GM19463 (cell line): ENCODE data around the gene ACOT7.

Experiments used
- ATAC-seq: cut with Tn5 transposase; IDR thresholded peaks from one replicate; pipeline ENCODE4 v1.9.1; 2021; ENCODE audit warnings: mild to moderate bottlenecking, moderate library complexity; ENCODE audit not compliant: unreplicated experiment

Gene ACOT7

DNA sequence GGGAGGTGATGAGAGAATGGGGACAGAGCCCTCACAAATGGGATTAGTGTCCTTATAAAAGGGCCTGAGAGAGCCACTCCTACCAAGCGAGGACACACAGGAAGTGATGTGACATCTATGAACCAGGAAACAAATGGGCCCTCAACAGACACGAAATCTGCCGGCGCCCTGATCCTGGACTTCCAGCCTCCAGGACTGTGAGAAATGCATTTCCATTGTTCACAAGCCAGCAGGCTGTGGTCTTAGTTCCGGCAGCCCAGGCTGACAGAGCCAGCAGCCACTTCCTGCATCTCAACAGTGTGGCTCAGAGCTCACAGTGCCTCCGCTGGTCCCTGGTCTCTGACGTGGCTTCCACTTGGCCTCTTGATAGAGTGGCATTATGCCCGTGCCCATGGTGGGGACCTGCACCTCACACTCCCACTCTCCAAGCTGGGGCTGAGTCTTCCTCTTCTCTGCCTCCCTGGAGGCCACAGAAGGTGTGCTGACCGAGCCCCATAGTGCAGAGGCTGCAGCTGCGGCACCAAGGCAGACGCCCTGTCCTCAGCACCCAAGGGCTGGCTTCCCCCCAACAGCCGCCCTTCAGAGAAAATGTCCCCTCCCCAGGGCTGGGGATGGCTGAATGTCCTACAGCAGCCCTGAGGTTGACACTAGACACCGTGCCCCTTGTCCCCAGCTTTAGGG, 44.9 kb downstream of the ACOT7 start:
- no peak for ATAC-seq

DNA sequence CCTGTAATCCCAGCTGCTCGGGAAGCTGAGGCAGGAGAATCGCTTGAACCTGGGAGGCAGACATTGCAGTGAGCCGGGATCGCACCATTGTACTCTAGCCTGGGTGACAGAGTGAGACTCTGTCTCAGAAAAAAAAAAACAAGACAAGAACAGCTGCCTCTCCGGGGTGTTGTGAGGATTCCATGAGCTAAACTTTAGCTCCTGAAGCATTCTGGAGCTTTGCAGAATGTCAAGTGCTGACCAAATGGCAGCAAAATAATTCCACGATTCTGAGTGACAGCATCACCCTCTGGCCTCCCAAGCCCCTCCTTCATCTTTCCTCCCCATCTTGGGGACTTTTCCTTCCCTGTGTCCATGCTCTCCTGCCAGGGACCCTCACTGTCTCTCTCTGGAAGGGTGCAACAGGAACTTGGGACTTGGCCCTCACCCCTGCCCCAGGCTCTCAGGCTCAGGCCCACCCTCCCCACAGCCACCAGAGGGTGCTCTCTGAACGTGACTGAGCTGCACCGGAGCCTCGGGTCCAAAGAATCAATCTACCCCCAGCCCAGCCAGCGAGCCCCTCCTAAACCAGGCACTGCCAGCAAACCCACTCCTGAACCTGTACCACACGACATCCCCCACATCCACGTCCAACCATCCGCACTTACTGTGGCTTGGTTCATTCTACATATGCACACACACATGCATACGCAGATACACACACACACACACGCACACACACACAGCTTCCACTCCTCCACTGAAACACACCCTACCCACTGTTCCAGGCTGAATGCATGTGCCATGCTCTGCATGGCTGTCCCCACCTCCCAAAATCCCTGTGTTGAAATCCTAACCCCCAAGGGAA, 45.7 kb downstream of the ACOT7 start:
- no peak for ATAC-seq

DNA sequence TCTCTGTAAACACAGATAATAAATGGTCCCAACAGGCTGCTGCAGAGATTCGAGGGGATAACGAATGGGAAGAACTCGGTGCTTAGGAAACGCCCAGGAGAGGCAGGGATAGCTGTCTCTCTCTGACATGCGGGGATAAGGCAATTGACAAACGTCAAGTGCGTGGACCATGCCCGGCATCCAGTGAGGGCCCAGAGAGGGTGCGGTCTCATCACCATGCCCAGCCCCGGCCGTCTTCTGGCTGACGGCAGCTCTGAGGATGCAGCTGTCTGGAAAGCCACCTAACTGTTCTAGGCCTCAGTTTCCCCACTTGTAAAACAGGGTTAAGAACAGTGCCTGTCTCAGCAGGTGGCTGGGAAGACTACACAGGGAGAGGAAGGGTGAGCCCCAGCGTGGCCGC, 48.1 kb downstream of the ACOT7 start:
- ATAC-seq = no peak

DNA sequence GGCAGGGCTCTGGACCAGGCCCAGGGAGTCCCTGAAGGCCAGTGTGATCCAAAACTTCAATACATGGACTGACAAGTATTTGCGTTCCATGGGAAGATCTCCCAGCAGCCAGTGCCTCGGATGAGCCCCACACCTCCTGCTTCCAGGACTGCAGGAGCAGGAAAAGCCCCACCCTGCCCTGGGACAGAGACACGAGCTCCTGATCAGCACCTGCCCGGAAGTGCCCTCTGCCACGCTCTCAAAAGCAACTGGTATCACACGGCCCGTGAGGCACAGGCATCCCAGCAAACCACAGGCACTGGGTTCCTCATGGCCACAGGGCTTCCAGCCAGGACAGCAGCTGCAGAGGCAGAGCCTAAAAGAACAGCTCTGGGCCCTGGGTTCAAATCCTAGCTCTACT, 48.6 kb downstream of the ACOT7 start:
- no peak for ATAC-seq

DNA sequence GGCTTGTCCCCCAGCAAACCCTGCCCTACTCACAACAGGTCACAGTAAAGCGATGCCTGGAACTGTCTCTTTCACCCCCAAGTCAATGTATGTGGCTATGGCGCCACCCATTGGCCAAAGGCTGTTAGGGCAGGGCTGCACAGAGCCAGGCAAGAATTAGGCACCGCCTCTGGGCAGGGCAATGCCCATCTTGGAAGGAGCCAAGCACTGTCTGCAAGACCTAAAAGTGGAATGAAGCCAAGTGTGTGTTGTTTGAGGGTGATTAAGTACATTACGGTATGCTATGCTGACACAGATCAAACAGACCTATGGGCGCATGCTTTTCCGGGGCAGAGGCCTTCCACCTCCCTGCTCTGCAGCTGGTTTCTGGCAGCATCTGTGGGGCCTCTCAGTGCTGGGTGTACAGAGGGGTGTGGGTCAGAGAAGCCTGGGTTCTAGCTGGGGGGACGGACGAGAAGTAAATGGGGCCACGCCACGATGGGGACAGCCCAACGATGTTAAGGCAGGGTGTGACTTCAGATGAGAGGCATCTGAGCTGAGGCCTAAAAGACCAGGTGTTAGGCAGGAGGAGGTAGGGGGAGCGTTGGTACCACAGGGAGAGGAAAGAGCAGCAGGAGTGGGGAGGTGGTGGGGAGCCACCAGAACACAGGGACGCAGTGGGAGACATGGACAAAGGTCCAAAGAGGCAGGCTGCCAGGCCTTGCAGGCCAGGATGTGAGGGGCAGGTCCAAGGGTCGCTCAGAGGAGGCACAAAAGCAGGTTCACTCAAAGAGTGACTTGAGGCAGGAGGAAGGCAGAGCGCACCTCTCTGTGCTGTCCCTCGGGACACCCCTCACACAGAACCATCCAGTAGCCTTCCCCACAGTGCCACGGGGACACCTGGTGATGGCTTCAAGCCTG, 49.8 kb downstream of the ACOT7 start:
- no peak for ATAC-seq

DNA sequence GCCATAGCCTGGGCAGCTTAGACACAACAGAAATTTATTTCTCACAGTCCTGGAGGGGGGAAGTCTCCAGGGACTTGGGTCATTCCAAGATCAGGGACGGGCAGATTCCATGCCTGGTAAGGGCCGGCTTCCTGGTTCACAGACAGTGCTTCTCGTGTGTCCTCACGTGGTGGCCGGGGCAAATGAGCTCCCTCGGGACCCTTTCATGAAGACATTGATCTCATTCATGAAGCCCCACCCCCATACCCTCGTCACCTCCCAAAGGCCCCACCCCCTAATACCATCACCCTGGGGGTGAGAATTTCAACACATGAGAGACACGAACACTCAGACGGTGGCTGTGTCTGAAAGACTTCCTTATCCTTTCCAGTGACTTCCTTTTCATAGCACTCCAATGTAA, 51.5 kb downstream of the ACOT7 start:
- ATAC-seq = no peak

DNA sequence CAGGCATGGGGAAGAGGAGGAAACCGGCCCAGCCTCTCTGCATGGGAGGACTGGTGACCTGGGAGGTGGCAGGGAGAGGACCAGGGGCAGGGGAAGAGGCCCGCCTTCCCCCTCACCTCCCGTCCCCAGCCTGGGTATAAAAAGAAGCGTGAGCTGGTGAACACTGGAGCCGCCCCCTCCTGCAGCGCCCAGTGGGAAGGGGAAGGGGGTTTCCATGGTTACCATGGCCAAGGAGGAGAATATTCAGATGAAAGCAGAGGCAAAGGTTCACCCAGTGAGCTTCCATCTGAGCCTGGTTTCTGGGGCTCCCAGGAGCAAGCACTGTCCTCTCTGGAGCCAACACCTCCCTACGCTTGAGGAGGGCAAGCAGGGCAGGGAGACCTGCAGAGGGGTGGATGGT, 54.9 kb downstream of the ACOT7 start:
- ATAC-seq = no peak

DNA sequence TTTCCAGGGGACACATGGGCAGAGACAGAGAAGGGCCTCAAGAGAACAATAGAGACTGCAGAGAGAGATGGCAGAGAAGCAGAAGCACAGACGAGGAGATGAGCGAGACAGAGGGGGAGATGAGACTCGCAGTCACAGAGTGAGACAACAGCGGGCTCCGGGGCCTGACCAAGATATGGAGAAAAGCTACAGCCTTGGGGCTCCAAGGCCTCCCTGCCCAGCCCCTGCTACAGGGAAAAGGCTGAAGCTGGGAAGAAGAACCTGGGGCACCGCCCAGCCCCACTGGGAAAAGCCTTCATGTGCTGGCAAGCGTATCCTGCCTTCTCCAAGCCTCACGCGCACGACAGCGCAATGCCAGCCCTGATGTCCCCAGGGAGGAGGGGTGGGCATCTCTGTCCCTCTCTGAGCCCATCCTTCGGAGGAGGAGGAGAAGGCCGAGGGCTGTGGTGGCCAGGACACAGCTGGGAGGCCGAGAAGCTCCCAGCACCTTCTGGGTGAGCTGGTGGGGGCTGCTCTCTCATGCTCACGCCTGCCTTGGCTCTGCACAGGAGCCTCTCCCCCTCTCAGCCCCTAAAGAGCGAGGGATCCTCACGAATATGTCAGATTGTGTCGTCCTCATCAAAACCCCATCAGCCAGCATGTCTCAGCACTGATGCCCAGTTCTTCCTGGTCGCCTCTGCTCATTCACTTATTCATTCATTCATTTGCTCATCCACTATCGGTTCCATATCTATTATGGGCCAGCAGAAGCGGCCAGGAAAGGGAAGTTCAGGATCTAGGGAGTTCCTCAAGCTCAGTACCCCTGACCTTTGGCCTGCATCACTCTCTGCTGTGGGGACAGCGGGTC, 56.6 kb downstream of the ACOT7 start:
- ATAC-seq = no peak

DNA sequence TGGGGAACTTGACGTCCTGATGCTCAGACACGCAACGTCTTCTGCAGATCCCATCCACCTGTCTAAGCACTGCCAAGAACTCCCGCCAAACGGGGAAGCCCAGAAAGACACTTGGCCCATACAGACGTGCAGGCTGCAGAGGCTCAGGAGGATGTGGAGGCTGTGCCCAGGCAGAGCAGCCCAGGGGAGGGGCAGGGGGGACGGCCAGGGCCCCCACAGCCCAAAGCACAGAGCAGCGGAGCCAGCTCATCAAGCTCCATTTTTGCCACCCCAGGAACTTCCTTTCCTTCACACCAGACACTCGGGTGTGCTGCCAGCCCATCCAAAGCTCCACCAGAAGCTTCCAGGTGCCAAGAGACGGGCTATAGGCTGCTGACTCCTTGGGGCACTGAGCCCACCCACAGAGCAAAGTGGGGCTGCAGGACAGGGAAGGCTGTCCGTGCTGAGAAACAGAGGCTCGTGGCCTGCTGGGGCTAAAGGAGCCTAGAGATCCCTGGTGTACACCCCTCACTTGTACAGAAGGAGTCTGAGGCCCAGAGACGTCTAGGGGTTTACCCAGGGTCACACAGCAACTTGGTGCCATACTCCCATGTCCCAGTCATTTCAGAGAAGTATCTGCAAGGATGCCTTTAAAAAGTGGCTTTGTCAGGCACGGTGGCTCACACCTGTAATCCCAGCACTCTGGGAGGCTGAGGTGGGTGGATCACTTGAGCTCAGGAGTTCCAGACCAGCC, 59.1 kb downstream of the ACOT7 start:
- ATAC-seq = no peak

DNA sequence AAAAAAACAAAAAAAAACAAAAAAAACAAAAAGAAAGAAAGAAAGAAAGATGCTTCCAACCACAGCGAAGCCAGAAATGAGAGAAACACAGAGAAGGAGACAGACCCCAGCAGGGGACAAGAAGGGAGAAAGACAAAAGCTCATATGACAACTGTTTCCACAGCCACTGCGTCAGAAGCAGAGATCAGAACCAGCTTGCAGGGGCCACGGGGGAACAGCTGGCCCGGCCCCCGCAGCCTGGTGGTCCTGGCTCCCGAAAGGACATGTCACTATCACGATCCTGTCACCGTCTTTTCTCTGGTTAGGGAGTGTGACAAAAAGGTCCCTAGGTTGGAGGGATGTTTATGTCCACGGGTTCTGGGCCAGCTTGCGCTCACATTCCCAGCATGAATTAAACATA, 60.7 kb downstream of the ACOT7 start:
- ATAC-seq = no peak

DNA sequence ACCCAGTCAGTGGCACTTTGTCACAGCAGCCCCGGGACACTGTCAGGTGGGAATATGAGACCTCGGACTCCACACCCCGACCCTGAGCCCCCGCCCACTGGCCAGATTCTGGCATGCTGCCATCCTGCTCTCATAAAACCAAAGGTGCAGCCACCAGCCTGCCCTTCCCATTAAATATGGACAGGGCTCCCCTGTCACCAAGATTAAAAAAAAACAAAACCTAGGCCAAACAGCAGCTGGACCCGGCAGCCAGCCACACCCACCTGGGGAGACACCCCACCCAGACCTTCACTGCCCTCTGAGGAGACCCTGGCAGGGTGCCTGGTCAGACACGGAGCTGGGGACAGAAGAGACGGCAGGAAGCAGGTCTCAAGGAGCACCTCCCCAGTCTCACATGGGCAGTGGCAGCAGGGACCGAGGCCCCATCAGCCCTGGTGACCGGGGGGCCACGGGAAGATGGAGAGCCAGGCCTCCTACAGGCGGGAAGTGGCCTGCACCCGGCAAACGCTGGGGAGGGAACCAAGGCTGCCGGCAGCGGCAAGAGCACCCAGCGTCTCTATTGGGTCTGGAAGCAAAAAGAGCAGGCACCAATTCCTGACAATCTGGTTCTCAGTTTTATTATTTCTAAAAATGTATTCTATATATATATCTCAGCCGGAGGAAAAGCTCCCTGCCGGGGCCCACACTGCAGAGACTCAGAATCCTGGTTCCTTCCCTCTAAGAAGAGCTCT, 61.9 kb downstream of the ACOT7 start:
- ATAC-seq = no peak

DNA sequence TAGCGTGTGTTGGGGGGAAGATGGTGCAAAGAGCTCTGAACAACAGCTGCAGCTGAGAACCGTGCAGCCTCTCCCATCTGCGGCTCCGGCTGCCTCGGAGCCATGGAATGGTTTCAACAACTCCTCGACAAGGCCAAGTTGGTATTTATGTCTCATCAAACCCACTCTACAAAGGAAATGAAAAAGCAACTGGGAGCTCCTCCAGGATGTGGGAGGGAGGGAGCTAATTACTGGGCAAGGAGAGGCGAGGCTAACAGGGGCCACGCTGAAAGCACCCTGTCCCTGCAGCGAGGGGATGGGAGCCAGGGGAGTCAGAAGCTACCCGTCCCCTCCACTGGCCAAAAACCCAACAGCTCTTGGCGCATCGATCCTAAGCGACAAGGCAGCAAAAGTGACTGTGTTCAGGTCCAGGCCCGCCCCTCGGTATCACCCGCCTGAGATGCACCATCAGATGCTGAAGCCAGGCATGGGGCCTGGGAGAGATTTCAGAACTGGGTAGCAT, 63.1 kb downstream of the ACOT7 start:
- ATAC-seq = no peak

DNA sequence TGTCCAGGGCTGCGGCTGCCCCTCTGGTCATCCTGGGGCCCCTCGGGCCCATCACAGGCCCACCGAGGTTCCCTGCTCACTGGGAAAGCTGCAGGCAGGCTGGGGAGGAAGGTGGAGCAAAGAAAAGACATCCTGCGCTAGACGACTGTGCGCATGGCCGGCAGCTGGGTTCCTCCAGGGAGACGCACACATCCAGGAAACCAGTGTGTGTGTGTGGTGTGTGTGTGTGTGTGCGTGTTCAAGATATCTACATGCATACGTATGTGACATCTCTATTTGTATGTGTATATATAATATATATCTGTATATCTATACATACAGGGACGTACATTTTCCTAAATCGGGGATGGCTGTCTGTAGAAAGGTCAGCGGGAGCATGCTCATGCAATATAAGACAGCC, 63.7 kb downstream of the ACOT7 start:
- ATAC-seq = no peak

DNA sequence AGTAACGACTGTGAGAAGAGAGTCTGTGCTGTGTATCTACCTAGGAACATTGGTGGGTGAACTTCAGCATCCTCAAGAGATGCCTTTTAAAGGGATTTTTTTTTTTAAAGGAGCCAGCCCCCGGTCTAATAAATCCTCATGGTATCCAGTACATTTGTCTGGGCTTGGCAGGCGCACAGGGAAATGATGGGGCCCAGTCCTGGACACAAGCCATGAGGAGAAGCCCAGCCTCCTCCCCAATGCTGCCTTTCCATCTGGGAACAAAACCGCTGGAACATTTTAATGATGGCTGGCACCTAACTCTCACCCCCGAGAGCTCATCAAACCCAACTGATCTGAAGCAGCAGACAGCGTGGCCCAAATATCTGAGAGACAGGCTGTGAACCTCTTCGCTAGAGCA, 64.2 kb downstream of the ACOT7 start:
- no peak for ATAC-seq

DNA sequence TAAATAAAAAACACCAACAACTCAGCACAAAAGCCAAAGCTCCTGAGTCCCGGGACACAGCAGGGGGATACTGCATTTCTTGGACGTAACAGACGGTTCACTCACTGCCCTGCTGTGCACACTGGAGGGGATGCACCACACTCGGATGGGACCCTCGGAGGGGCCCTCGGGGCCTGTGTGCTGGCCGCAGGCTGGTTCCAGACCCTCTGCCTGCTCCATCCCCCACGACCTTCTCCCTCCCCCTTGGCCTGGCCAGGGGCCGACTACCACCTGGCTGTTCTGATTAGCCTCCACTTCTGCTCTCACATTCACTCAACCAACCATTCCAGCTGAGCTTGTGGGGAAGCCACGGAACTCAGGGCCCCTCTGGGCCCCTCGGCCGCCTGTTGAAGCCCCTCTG, 64.9 kb downstream of the ACOT7 start:
- no peak for ATAC-seq

DNA sequence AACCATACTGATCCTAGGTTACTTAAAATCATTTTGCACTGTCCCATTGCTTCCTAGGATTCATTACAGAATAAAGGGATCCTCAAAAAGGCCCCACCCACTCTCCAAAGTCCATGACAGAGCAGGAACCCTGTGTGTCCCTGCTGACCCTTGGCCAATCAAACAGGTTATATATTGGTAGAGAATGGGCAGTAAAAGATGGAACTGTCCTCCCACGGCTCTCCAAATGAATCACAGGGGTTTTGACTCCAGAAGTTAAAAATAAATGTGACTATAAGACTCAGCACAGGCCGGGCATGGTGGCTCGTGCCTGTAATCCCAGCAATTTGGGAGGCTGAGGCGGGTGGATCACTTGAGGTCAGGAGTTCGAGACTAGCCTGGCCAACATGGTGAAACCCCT, 65.5 kb downstream of the ACOT7 start:
- ATAC-seq = no peak

DNA sequence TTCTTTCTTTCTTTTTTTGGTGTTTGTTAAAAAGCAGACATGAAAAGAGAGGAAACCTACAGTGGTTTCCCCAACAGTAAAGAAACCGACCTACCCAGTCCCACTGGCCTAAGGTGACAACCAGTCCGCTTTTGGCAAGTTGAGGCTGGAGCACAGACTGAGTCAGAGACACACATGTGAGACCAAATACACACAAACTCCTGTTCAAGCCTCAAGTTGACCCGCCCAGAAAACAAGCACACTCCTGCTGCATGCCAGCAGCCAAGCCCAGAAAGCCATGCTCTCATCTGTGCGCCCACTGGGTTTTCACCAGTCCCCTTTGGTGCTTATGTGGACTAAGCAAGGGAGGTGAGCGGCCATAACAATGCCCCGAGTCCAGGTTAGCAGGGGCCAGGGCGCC, 68.1 kb downstream of the ACOT7 start:
- ATAC-seq = no peak

DNA sequence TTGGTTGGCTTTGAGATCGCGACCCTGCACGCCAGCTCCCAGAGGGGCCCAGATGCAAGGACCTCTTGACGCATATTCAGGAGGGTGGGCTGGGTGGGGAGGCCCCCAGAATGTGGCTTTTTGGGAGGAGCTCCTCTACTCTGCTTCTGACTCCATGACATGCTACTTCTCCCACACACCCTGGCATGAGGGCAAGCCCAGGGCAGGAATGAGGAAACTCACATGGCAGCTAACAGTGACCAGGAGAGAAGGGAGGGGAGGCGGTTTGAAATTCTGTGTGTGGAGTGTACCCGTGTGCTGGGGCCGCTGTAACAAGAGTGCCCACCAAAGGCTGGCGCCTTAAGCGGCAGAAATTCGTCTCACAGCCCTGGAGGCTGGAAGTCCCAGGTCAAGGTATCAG, 71.4 kb downstream of the ACOT7 start:
- ATAC-seq = no peak

DNA sequence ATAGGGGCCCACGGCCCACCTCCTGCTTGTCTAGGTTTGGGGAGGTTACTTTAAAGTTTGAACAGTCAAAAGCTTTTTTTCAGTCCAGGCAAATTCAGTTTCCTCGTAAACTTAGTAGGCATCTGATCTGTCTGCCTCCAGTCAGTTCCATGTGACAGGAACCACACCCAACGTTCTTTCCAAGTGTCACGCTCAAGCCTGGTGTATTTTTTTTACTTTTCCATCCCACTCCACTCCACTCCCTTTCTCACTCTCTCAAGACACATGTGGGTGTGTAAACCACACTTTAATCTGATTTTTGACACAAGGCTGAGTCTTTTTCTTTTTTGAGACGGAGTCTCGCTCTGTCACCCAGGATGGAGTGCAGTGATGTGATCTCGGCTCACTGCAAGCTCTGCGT, 72.4 kb downstream of the ACOT7 start:
- no peak for ATAC-seq
